IPS DF 19.7 (cell line): ENCODE results near the gene SNX24.

Source experiments
- DNase-seq: peaks from one replicate; pipeline ENCODE4 v3.0.0-alpha.2; 2013; ENCODE audit warnings: low read depth, low spot score

The SNX24 gene

GRCh38 chr5:123012321-123012720, 166.9 kb downstream of the SNX24 start:
- DNase-seq: no peak

- DNase-seq: no peak
Observed at GRCh38 chr5:123014689-123015088, 169.3 kb downstream of the SNX24 start.

GRCh38 chr5:123028222-123028621, 182.8 kb downstream of the SNX24 start:
- no peak for DNase-seq

- no peak for DNase-seq
Observed at GRCh38 chr5:123033157-123033671, 187.8 kb downstream of the SNX24 start.

GRCh38 chr5:123035360-123035917, 190.0 kb downstream of the SNX24 start:
- no peak for DNase-seq

GRCh38 chr5:123035918-123036390, 190.5 kb downstream of the SNX24 start:
- DNase-seq: no peak

- DNase-seq: no peak
Observed at GRCh38 chr5:123036391-123037103, 191.1 kb downstream of the SNX24 start, which contains the start of gene PPIC. Gene PPIC (minus strand): TSS chr5:123036725. CDS start chr5:123036625, 100 bp downstream.

- DNase-seq: no peak
Observed at GRCh38 chr5:123037104-123037418, 191.6 kb downstream of the SNX24 start.

GRCh38 chr5:123039673-123040072, 194.3 kb downstream of the SNX24 start:
- DNase-seq: no peak

- no peak for DNase-seq
Observed at GRCh38 chr5:123044926-123045617, 199.7 kb downstream of the SNX24 start.

- DNase-seq: no peak
Observed at GRCh38 chr5:123046222-123046621, 200.8 kb downstream of the SNX24 start.

- DNase-seq: no peak
Observed at GRCh38 chr5:123047706-123048105, 202.3 kb downstream of the SNX24 start.

- DNase-seq: no peak
Observed at GRCh38 chr5:123051206-123051605, 205.8 kb downstream of the SNX24 start.
